Progenitor cell of endocrine pancreas (in vitro differentiated cells): Measurements from ENCODE around the gene EML4. TPM values are rescaled to one million over a fixed set of nuclear protein-coding genes. Genes with fewer than 3 reads are reported as not detected.

Experiments
- DNase-seq: peaks from one replicate; pipeline ENCODE4 v3.0.0; 2021; ENCODE audit warnings: low spot score; ENCODE audit not compliant: unreplicated experiment
- H3K27ac Mint-ChIP-seq: 2 replicates; pipeline ENCODE4 v1.8.0; 2021; ENCODE audit warnings: mild to moderate bottlenecking, moderate library complexity, mixed read lengths
- H3K27me3 Mint-ChIP-seq: 2 replicates; pipeline ENCODE4 v1.8.0; 2021; ENCODE audit warnings: mixed read lengths
- H3K36me3 Mint-ChIP-seq: 2 replicates; pipeline ENCODE4 v1.8.0; 2022; ENCODE audit warnings: mixed read lengths; ENCODE audit not compliant: insufficient read depth
- H3K4me1 Mint-ChIP-seq: 2 replicates; pipeline ENCODE4 v1.8.0; 2021; ENCODE audit warnings: low read depth, mixed read lengths
- H3K4me3 Mint-ChIP-seq: 2 replicates; pipeline ENCODE4 v1.8.0; 2021; ENCODE audit warnings: low read depth, mild to moderate bottlenecking, moderate library complexity, mixed read lengths
- H3K9me3 Mint-ChIP-seq: 2 replicates; pipeline ENCODE4 v1.8.0; 2021; ENCODE audit warnings: low read depth, mixed read lengths
- total RNA-seq: library from RNA; stranded (reverse); gene quantifications from 2 replicates; pipeline ENCODE4 v1.2.1, GENCODE V29; 2021
- TF ChIP-seq, protein P1 (sequence below): fragments of 200-600 bp; sonication (generic); IDR thresholded peaks from one replicate; pipeline ENCODE4 v1.5.0; 2021; ENCODE audit warnings: antibody characterized with exemption, mild to moderate bottlenecking; ENCODE audit not compliant: unreplicated experiment

EML4 gene
- total RNA-seq, 1 donor from 2014 or later, result 75.7 TPM

DNA sequence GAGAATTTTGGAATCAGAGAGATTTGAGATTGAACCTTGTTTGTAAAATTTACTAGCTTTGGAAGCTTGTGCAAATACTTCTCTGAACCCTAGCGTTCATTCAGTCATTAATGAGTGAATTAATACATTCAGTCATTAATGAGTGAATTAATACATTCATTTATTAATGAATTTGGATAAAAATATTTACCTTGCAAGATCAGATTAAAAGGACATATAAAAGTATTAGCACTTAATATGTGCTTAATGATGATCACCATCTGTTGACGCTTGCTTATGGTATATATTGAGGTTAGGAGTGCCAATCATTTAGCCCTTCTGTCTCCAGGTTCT lies 26.9 kb downstream of the EML4 start:
- H3K4me3 Mint-ChIP-seq, result no peak overlapping the region
- peak overlapping the region; percentile 60 for H3K27ac Mint-ChIP-seq
- H3K36me3 Mint-ChIP-seq, result no peaks in the 10 kb centered on the region
- no peak for DNase-seq
- TF ChIP-seq, protein P1, sequence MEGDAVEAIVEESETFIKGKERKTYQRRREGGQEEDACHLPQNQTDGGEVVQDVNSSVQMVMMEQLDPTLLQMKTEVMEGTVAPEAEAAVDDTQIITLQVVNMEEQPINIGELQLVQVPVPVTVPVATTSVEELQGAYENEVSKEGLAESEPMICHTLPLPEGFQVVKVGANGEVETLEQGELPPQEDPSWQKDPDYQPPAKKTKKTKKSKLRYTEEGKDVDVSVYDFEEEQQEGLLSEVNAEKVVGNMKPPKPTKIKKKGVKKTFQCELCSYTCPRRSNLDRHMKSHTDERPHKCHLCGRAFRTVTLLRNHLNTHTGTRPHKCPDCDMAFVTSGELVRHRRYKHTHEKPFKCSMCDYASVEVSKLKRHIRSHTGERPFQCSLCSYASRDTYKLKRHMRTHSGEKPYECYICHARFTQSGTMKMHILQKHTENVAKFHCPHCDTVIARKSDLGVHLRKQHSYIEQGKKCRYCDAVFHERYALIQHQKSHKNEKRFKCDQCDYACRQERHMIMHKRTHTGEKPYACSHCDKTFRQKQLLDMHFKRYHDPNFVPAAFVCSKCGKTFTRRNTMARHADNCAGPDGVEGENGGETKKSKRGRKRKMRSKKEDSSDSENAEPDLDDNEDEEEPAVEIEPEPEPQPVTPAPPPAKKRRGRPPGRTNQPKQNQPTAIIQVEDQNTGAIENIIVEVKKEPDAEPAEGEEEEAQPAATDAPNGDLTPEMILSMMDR, result no peak
- H3K9me3 Mint-ChIP-seq, result peaks cover 3% of the 10 kb centered on the region
- no peaks in the 10 kb centered on the region for H3K27me3 Mint-ChIP-seq
- peaks cover 17% of the 10 kb centered on the region for H3K4me1 Mint-ChIP-seq

DNA sequence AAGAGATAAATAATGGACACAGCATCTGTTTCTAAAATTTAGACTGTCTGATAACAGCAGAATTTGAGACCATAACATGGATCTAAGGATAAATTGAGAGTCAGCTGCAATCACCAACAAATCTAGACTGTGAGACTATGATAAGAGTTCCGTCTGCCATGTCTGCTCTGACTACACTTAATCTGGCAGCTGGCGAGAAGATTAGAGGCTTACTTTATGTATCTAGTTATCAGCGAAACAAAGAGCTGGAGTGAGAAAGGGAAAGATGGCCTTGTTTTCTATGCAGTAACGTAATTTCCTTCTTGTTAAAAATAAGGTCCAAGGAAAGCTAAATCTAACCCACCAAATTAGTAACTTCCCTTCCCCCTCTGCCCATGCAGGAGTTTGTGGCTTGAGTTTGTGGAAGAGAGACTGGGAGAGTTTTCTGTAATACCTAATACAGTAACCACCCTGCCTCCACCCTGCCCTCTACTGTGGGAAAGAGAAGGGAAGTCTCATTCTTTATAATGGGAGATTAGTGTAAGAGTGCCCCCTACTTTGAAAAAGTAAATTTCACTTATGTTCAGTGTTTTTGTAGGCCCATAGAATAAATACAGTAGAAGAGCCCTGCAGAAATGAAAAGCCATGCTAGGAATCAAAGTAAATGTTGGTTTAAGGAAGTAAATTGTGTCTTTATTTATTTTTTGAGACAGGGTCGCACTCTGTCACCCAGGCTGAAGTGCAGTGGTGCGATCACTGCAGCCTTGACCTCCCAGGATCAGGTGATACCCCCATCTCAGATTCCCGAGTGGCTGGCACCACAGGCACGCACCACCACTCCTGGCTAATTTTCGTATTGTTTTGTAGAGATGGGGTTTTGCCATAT lies 27.5 kb downstream of the EML4 start:
- Mint-ChIP-seq H3K4me1 (peaks cover 13% of the 10 kb centered on the region), H3K36me3 (no peaks in the 10 kb centered on the region), H3K9me3 (peaks cover 3% of the 10 kb centered on the region), H3K27me3 (no peaks in the 10 kb centered on the region), H3K27ac (peak overlapping the region; percentile 60), H3K4me3 (no peak overlapping the region)
- TF ChIP-seq, protein P1, result peak; percentile 40
- DNase-seq, result no peak

DNA sequence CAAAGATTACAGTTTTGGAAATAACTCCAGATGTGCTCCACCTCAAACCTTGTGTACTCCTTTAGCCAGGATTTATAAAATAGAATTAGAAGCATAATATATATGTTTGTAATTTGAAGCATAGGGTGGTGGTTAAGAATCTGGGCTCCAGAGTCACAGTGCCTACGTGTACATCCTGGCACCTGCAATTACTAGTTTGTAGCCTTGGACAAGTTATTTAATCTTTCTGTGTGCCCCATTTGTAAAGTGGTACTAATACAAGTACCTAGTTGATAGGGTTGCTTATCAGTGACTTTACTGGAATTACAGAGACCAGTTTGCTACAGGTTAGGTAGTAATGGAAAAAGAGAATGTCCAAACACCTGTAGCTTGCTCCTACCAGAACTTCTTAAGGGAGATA lies 28.6 kb downstream of the EML4 start:
- H3K36me3 Mint-ChIP-seq, result no peaks in the 10 kb centered on the region
- no peaks in the 10 kb centered on the region for H3K27me3 Mint-ChIP-seq
- H3K9me3 Mint-ChIP-seq, result peaks cover 3% of the 10 kb centered on the region

DNA sequence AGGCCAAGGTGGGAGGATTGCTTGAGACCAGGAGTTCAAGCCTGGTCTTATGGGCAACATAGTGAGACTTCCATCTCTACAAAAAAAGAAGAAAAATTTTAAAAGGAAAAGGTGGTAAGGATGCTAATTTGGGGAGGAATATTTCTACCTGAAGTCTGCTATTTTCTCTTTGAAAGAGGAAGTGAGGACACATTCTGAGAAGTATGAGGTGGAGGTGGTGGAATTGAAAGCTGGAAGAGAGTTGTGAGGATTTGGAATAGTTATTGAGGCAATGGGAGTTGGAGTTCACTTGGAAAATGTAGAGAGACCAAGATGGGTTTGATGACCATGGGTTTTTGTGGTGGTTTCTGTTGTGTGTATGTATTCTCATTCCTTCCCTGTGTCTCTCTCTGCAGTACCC lies 29.3 kb downstream of the EML4 start:
- TF ChIP-seq, protein P1, result no peak
- Mint-ChIP-seq H3K4me3 (no peak overlapping the region), H3K36me3 (no peaks in the 10 kb centered on the region), H3K27me3 (no peaks in the 10 kb centered on the region), H3K4me1 (peaks cover 9% of the 10 kb centered on the region), H3K9me3 (peaks cover 3% of the 10 kb centered on the region), H3K27ac (no peak overlapping the region)
- no peak for DNase-seq

More for the DNA sequence above, 28.6 kb downstream of the EML4 start:
- Mint-ChIP-seq H3K27ac (no peak overlapping the region), H3K4me3 (no peak overlapping the region), H3K4me1 (peaks cover 9% of the 10 kb centered on the region)
- DNase-seq, result no peak
- TF ChIP-seq, protein P1, result no peak

DNA sequence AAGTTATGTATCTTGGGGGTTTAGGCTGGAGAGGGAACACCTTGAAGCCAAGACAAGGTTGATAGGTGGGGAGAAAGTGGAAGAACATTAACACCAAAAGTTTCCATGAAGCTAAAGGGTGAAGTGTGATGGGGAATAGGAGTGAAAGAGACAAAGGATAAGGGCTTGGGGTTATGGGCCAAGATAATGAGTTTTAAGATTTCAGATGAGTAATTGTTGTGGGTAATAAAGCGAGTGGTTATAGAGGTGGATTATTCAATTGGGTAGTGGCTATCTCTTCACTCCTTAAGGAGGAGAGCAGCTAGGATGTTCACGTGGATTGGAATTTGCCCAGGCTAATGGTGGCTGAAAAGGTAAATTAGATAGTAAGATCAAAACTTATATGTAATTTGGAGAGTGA lies 29.8 kb downstream of the EML4 start:
- DNase-seq, result no peak
- H3K27ac Mint-ChIP-seq, result no peak overlapping the region
- TF ChIP-seq, protein P1, result no peak
- H3K4me3 Mint-ChIP-seq, result no peak overlapping the region
- no peaks in the 10 kb centered on the region for H3K27me3 Mint-ChIP-seq
- peaks cover 3% of the 10 kb centered on the region for H3K9me3 Mint-ChIP-seq
- H3K36me3 Mint-ChIP-seq, result no peaks in the 10 kb centered on the region
- peaks cover 9% of the 10 kb centered on the region for H3K4me1 Mint-ChIP-seq
